Measurements from ENCODE around the gene MBLAC2.

Gene MBLAC2

DNA sequence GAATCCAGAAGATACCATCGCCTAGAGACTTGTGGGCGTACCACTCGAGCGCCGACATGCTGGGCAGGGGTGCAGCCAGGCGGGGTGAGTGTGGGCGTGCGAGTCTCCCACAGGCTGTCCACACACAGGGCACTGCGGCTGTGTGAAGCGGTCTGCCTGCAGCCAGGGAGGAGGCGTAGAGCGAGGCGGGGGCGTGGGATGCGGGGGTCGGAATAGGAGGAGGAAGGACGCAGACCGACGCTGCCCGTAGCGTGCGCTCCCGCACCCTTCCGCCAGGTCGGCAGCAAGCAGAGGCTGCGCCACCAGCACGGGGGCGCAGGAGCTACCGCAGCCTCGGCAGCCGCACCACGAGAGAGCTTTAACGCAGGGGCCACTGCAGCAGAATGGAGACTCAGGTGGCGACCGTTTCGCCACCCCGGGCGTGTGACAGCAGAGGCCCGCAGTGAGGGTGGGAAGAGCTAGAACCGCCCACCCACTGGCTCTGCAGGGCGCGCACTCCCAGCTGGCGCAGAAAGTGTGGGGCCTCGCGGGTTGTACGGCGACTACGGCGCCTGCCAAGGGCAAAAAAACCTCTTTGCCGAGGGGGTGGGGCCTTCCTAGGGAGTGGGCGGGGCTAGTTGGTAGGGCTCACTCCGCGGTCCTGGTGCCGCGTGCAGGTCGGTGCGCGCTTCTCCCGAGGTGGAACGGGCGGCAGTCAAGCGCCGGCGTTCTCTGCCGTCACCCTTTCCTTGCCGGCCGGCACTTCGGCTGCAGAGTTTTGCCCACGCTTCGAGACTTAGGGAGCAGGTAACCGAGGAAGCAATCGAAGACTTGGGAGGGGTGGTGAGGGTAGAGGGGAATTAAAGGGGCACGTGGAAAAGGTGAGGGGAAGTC is at the start of gene MBLAC2, which contains the start of gene POLR3G:
MBLAC2 (minus strand) TSS at position 537 of the 873 bp plus-strand sequence; CDS start at position 58, 479 bp downstream.
POLR3G (plus strand) TSS at position 630 of the 873 bp plus-strand sequence. CDS start 10,704 bp downstream, outside the sequence.
- DNase-seq = peak; percentile 81

DNA sequence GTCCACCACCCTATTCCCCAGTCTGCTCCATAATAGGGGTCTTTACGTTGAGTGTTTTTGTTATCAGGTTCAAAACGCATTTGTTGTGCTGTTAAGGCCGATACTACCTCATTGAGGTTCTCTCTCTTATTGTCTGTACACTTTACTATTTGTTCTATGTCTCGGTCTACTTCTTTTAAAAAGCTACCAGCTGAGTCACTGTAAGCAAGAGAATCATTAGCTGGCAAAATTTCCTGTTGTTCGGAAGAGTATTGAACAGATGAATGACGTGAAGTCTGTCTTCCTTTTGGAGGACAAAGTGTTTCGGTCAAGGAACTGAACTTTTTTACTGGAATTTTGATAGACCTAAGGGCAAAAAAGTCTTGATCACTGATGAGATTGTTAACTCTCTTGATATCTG is 44.5 kb upstream of the MBLAC2 start:
- no peak for DNase-seq

DNA sequence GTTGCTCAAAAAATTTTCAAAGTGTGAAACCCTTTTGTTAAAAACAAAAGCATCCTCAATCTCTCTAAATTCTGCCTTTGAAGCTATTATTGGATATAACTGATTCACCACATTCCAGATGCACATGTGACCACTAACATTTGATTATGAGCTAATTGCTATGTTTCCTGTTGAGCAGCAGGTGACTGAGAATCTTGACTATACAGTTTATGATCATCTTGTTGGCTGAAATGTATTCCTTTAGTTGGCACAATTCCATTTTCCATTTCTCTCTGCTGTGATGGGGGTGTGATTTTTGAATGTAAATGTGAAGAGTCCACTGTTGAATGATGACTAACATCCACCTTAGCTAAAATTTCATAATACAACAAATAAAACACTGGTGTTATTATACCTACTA is 44.1 kb upstream of the MBLAC2 start:
- DNase-seq = peak; percentile 11

DNA sequence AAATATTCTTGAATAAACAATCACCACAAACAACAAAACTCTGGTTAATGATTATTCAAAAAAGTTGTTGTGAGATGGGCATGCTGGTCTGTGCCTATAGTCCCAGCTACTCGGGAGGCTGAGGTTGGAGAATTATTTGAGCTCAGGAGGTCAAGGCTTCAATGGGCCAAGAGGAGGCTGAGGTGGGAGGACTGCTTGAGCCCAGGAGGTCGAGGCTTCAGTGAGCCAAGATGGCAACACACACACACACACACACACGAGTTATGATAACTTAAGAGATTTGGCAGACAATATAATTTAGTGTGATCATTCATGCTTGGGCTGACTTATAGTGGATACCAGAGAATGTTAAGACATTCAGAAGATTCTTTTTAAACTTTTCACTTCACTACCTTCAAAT is 39.9 kb upstream of the MBLAC2 start:
- no peak for DNase-seq

DNA sequence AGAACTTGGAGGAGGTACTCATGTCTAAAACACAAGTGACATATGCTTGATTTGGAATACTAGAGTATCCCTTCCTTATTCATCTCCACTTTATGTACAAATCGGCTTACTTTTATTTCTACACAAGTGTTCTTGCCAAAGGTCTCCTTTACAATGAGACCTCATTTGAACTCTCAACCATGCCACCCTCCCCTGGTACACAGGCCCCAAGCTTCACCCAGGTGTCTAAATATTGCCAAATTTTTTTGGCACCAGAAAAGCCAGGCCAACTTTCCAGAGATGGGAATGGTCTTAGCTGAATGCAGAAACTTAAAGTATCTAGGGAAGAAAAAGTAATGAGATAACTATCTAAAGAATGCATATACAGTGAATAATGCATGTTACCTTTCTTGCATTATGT is 35.9 kb upstream of the MBLAC2 start:
- DNase-seq = no peak

DNA sequence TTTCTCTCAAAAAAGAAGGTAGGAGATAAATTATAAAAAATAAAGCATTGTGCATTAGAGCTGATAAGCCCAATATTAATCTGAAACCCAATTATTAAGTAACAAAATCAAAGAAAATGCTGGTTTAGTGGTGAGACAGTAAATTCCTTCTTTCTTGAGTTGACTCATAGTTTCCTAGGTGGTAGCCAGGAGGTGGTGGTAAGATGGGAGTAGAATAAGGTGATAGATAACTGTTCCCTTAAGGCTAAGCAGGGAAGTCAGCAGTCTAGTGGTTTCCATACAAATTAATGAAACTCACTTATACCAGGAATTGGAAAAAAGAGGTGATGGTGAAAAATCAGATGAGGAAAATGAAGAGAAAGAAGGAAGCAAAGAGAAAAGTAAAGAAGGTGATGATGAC is 31.6 kb upstream of the MBLAC2 start:
- DNase-seq = no peak

DNA sequence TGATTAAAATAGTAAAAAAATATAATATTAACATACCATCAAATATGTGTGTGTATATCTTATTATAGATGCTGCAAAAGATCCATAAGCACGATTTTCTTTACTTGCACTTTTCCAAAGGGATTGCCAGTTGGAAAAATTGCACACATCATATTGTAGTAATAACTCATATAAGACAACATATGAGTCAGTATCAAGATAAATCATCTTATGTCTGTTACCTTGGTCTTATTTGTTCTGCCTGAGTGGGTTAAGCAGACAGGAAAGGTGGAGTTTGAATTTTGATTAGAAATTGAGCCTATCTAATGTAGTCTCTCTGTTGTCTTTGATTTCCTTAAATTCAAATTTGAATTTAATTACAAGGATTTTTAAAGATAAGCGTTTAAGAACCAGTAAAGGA is 30.2 kb upstream of the MBLAC2 start:
- no peak for DNase-seq

DNA sequence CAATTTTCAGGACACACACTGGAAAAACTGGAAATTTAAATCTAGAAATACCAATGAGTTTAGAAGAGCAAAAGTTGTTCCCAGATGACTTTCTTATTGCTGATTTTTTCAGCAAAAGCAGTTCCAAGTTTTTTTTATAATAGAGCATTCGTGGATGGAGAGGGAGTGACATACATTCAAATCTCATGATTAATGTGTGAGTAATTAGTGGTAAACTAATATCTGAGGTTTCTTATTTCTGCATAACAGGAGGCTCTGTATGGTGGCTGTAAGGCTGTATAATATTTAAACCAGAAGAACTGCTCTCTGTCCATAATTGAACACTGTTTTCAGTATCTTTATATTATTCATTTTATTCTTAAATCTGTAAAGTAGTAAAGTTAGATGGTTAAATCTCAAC is 29.0 kb upstream of the MBLAC2 start:
- DNase-seq = no peak

DNA sequence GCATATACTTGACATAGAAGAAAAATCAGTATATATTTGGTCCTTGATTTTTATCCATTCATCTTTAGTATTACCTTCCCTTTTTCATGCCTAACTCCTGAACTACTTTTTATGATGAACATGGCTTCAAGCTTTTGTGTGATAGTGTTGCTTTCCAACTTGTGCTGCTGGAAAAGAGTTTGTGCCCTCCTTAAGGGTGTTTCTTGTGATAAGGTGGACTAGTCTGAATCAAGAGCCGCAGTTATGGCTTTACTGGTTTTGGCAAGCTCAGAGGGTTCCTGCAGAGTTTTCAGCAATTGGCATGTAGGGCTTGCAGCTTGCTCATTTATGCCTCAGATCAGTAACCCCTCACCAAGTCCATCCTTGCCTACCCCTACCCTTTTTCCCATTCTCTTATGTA is 20.6 kb upstream of the MBLAC2 start:
- no peak for DNase-seq

DNA sequence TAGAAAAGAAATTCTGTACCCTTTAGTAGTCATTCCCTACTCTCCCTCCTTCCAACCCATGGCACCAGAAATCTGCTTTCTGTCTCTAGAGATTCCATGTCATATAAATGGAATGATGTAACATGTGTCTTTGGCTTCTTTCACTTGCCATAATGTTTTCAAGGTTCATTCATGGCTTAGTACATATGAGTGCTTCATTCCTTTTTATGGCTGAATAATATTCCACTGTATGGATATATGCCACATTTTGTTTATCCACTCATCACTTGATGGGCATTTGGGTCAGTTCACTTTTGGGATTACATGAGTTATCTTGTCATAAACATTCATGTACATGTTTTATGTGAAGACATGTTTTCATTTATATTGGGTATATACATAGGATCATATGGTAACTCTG is 19.5 kb upstream of the MBLAC2 start:
- DNase-seq = no peak

DNA sequence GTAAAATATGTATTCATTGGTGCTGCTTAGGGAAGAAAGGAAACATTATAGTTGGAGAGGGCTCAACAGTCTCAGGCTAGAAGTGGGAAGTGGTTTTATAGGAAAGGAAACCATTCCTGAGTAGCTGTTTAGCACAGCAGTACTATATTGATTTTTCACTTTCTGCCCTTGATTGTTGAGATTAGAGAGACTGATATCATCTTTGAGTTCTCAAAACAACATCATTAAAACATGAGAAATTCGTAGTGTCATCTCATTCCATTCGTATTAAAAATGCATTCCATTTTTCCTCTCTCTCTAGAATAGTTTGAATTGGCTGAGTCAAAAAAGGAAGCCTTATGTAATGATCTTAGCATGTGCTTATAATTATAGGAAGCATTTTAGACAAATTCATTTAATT is 14.2 kb upstream of the MBLAC2 start:
- DNase-seq = no peak

DNA sequence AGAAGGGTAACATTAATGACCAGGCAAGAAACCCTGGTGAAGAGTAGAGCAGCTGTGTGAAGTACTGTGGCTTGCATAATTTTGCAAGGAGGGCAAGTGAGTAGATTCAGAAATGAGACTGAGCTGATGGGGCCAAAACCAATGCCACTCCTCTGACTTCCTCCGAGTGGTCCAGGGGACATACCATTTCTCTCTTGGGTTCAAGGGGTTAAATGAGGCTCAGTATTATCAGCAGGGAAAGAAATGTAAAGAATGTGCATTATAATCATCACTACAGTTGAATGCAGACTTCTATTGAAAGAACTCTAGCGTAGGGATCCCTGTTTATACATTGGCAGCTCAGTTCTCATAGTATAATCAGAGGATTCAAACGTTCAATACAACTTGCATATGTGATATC is 10.0 kb upstream of the MBLAC2 start:
- no peak for DNase-seq

DNA sequence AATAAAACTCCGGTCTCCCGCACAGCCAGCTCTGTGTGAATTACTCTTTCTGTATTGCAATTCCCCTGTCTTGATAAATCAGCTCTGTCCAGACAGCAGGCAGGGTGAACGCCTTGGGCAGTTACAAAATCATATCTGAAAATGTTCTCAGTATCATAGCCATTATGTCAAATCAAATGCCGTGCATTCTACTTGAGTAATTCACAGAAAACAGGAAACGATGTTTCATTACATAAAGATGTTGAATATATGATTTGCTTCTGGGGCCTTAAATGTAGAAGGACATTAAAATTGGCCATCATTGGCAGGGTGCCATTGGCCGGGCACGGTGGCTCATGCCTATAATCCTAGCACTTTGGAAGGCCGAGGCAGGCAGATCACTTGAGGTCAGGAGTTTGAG is 8.6 kb upstream of the MBLAC2 start:
- DNase-seq = no peak

DNA sequence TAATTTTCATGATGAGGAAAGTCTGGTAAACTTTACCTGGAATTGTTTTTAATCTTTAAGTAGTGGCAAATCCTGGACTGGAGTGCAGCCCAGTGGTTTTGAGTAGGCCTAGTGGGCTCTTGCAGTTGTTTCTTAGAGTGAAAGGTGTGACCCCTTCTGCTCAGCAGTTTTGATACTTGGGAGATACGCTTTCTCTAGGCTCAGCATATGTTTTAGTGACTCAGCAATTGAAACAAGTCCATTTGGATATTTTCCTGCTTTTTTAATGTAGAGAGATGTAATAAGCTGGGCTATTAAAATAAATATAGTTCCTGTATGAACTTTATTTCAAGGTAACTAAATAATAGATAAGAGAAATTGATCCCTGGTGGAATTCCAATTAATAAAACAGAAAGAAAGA is 6.1 kb upstream of the MBLAC2 start:
- DNase-seq = no peak

DNA sequence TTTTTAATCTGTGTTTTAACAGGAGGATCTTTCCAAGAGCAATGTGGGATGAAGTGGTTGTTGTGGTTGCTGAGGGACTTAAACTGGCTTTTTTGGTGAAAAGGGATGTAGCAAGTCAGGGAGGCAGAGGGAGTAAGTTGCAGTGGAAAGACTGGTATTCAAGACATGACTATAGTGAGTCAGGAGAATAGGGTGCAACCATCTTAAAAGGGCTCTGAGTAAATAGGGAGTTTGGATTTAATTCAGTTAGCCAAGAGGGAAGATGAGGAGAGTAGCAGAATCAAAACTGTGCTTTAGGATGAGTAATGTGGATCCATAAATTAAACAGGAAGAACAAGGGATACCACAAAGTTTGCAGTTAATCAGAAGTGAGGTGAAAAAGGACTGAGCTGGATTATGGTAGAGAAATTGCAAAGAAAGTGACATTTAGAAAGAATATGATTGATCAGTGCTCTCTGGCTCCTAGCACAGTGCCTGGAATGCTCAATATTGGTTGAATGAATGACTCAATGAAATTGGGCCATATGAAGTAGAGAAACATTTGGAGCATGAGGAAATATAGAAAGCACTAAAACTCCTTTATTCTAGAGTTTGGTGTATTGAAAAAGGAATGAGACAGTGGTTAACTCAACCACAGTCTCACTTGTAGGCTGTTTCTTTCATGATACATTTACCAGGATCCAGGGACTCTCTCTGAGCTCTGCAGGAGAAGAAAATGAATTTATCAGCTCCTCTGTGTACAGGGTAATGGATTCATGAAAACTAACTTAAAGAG is 5.2 kb upstream of the MBLAC2 start:
- DNase-seq = no peak

DNA sequence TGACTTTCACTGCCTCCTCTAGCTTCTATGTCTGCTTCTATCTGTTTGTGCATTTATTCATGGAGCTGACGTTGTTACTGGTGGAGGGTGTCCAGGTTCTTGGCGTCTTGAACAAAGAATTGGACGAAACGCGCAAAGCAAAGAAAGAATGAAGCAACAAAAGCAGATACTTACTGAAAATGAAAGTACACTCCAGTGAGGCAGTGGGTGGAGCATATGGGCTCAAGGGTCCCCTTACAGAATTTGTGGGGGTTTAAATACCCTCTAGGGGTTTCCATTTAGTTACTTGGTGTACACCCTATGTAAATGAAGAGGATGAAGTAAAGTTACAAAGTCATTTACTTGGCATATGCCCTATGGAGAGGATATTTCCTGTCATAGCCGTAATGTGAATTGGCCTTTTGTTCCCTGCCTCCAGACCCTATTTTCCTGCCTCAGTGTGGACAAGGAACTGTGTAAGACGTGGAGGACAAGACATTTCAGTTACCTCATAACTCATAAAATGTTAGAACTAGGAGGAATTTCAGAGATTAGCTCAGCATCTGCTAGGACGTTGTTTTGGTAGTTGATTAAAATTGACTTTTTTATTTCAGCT is 3.1 kb upstream of the MBLAC2 start:
- DNase-seq = no peak

DNA sequence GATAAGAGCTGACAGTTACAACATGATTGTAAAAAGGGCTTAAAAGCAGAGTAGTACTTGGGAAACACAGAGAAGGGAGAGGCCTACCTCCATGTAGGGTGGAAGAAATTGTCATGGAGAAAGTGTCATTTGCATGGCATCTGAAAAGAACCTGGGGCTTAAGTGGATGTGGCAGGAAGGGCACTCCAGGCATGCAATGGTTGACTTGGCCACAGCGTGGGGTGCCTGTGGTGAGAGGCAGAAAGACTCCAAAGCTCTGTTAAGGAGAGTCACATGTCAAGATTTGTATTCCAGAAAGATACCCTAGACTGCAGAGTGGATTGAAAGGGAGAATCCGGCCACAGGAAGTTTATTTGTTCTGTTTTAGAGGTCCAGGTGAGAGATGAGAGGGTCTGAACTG is 2.5 kb upstream of the MBLAC2 start:
- no peak for DNase-seq

DNA sequence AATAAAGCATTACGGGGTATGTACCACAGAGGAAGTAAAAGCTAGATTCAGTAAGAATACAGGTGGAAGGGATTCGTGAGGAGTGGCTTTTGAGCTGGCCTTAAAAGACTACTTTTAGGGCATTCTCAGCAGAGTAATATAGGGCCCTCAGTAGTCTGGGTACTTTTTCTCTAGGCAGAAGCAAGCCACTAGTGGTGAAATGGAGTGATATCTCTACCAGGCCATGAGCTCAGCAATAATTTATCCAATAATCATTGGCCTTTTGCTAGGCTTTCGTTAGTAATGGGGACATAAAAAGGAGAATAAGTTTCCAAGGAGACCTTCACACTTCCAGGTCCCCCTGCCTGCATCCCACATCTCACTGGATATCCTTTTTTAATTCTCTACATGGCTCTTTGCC is 1.8 kb upstream of the MBLAC2 start:
- DNase-seq = no peak

DNA sequence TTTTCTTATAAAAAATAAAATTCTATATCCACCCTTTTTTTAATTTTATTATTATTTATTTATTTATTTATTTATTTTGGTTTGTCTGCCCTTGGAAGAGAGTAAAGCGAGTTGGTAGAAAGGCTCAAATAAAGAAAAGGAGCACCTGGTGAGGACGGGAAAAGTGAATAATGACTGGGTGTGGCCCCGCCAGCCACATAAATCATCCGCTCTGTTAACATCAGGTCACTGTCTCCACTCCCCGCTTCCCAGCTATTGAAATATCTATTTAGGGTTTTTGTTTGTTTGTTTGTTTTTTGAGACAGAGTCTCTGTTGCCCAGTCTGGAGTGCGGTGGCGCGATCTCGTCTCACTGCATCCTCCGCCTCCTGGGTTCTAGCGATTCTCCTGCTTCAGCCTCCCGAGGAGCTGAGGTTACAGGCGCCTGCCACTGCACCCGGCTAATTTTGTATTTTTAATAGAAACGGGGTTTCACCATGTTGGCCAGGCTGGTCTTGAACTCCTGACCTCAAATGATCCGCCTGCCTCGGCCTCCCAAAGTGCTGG is 937 bp upstream of the MBLAC2 start:
- no peak for DNase-seq

DNA sequence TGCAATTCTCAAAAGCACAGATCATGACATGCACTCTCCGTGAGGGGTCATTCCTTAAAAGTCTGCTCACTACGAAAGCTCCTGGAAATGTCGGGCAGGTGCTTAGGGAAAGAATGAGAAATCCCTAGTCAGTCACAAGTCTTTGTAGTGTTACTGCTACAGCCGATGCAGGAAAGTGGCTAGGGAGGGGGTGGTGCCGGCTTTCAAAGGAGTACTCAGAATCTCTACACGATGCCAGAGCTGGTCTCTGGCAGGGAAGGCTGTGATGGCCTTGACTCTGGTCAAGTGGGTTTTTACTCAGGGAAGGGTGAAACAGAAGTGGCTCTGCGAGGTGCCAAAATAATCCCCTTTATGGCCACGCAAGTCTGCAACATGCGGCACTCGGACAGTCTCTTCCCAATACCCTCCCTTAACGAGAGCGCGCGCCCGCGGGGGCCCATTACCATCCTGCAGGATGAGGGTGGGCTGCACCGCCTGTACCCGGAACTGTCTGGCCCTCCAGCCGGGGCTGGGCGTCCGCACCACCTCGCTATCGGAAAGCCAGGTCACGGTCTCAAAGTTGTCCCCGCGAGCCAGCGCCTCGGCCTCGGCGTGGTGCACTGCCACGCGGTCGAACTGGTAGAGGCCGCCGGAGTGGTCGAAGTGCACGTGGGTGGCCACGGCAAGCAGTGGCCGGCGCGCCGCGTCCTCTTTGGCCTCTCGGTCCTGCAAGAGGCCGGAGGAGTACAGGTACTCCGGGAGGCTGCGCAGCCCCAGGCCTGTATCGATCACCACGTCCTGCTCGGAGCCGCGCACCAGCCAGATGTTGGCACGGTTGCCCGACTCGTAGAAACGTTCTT is 956 bp downstream of the MBLAC2 start:
- peak; percentile 35 for DNase-seq

DNA sequence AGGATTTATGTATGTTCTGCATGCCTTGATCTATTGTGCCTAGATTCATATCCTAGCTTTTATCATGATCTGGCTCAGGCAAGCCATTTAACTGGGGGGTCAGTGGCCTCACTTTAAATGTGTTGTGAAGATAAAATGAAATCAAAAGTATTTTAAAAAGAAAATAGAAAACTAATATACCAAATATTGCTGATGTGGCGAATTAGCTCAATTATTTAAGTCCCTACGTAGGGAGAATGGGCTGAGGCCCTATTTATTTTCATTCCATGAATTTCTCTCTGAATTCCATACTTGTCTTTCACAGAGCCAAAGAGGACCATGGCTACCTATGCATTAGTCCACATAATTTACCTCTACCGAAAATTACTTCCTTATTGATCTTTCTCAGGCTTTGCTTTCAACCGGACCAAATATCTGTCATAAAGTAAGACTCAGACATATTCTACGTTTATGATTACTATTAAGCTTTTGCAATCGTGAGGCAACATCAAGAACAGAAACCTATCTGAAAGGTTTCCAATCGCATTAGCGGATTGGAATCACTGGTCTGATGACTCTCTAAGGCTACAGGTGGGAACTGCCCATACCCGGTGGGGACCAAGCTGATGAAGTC is 1.7 kb downstream of the MBLAC2 start:
- DNase-seq = no peak

DNA sequence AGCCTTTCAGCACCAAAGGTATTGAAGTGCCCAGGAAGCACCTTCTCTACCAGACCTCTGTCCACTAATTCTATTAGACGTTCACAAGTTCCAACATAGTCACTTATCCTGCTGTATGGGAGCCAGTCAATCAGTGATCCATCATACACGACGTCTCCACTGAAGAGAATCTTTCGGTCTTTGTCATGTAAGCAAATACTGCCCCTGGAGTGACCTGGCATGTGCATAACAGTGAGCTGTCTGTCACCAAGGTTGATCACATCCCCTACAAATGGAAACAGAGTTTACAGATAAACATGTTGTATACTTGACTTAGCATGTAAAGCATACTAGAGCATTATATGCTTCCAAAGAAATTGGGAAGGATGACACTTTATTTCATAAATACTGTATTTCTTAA is 13.3 kb downstream of the MBLAC2 start:
- DNase-seq = no peak
